ENCODE measurements around the gene RBP2. TPM values are rescaled to one million over a fixed set of nuclear protein-coding genes. Genes with fewer than 3 reads are reported as not detected.

RBP2 gene
- polyA plus RNA-seq (not detected in 2 replicates), polyA minus RNA-seq (not detected in 2 replicates)

GRCh38 chr3:139476348-139476747 is at the start of gene RBP2:
Gene RBP2 (minus strand): TSS chr3:139476516. CDS start chr3:139476459, 57 bp downstream.
- H4K20me1 ChIP-seq (ENCODE audit: insufficient read depth): no peaks in the 10 kb centered on the region
- no peaks in the 10 kb centered on the region for H3K79me2 ChIP-seq (replicated peaks; ENCODE audit: insufficient read depth, low read length)
- H3K9ac ChIP-seq (ENCODE audit: low read length): no peak within 1 kb of the TSS
- H3K4me2 ChIP-seq (ENCODE audit: low read length): no peak within 1 kb of the TSS
- H3K4me3 ChIP-seq (ENCODE audit: low read length): no peak within 1 kb of the TSS
- H3K27ac ChIP-seq (ENCODE audit: low read length): no peak within 1 kb of the TSS
- H2AFZ ChIP-seq (ENCODE audit: low read depth, low read length): no peak within 1 kb of the TSS
- TF ChIP-seq MXI1 (conservative IDR thresholded peaks at IDR 0.05; ENCODE audit: poor library complexity, severe bottlenecking): no peak
- TF ChIP-seq REST (IDR thresholded peaks at IDR 0.05; ENCODE audit: borderline replicate concordance): no peak
- no peak for TF ChIP-seq TAF1 (IDR thresholded peaks at IDR 0.05; ENCODE audit: low read depth)
- no peak for TF ChIP-seq CTCF (IDR thresholded peaks at IDR 0.05; ENCODE audit: poor library complexity, severe bottlenecking)
- no peak for TF ChIP-seq EZH2 (IDR thresholded peaks at IDR 0.05; ENCODE audit: borderline replicate concordance, insufficient read depth, low read length, poor library complexity, severe bottlenecking)
- TF ChIP-seq EP300 (conservative IDR thresholded peaks at IDR 0.05; ENCODE audit: poor library complexity, severe bottlenecking): no peak
- no peak for TF ChIP-seq SMC3 (conservative IDR thresholded peaks at IDR 0.05; ENCODE audit: poor library complexity)
- TF ChIP-seq POLR2AphosphoS5 (IDR thresholded peaks at IDR 0.05): no peak
- TF ChIP-seq RAD21 (conservative IDR thresholded peaks at IDR 0.05): no peak
- H3F3A ChIP-seq (ENCODE audit: insufficient read depth, low read length, poor library complexity, severe bottlenecking): no peaks in the 10 kb centered on the region
- no peaks in the 10 kb centered on the region for H3K9me3 ChIP-seq (ENCODE audit: low read length)
- no peaks in the 10 kb centered on the region for H3K9me2 ChIP-seq (ENCODE audit: insufficient read depth, low read length)
- no peaks in the 10 kb centered on the region for H3K36me3 ChIP-seq (ENCODE audit: insufficient read depth, low read length)
- no peaks in the 10 kb centered on the region for H3K27me3 ChIP-seq (ENCODE audit: insufficient read depth, low read depth, low read length)

- no peak overlapping the region for H3K4me3 ChIP-seq (ENCODE audit: low read length)
- H3K9me2 ChIP-seq (ENCODE audit: insufficient read depth, low read length): no peaks in the 10 kb centered on the region
- H3K79me2 ChIP-seq (replicated peaks; ENCODE audit: insufficient read depth, low read length): no peaks in the 10 kb centered on the region
- no peaks in the 10 kb centered on the region for H3F3A ChIP-seq (ENCODE audit: insufficient read depth, low read length, poor library complexity, severe bottlenecking)
- TF ChIP-seq TAF1 (IDR thresholded peaks at IDR 0.05; ENCODE audit: low read depth) (no peak), EP300 (conservative IDR thresholded peaks at IDR 0.05; ENCODE audit: poor library complexity, severe bottlenecking) (no peak), RAD21 (conservative IDR thresholded peaks at IDR 0.05) (no peak), SMC3 (conservative IDR thresholded peaks at IDR 0.05; ENCODE audit: poor library complexity) (no peak), REST (IDR thresholded peaks at IDR 0.05; ENCODE audit: borderline replicate concordance) (no peak), MXI1 (conservative IDR thresholded peaks at IDR 0.05; ENCODE audit: poor library complexity, severe bottlenecking) (no peak), POLR2AphosphoS5 (IDR thresholded peaks at IDR 0.05) (no peak), CTCF (IDR thresholded peaks at IDR 0.05; ENCODE audit: poor library complexity, severe bottlenecking) (no peak)
- H3K27ac ChIP-seq (ENCODE audit: low read length): no peak overlapping the region
- H3K4me2 ChIP-seq (ENCODE audit: low read length): no peak overlapping the region
- H4K20me1 ChIP-seq (ENCODE audit: insufficient read depth): no peaks in the 10 kb centered on the region
- H3K9ac ChIP-seq (ENCODE audit: low read length): no peak overlapping the region
- H3K9me3 ChIP-seq (ENCODE audit: low read length): no peaks in the 10 kb centered on the region
- H3K27me3 ChIP-seq (ENCODE audit: insufficient read depth, low read depth, low read length): no peaks in the 10 kb centered on the region
- no peak overlapping the region for H2AFZ ChIP-seq (ENCODE audit: low read depth, low read length)
- H3K36me3 ChIP-seq (ENCODE audit: insufficient read depth, low read length): no peaks in the 10 kb centered on the region
Observed at GRCh38 chr3:139524841-139525636, 48.7 kb upstream of the RBP2 start.
